ENCODE results near the gene DESI1. TPM values are rescaled to one million over a fixed set of nuclear protein-coding genes. Genes with fewer than 3 reads are reported as not detected.

The DESI1 gene
- total RNA-seq, 1 experiment from 2014 or later: 30.2 TPM

DNA sequence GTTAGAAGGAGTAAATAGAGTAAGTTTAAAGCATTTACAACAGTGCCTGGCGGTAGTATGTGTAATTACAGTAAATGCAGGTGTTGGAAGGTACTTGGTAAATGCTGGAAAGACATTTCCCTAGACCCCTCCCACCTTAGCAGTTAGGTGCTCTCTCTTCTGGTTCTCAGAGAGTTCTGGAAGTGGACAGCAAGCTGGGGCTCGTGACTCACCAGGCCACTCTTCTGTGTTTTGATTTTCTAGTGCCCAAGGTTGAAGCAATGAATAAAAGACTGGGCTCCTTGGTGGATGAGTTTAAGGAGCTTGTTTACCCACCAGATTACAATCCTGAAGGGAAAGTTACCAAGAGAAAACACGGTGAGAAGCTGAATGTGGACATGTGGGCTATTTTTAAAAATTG lies 40.2 kb upstream of the DESI1 start:
- Mint-ChIP-seq H3K27ac (no peak overlapping the region), H3K9me3 (no peaks in the 10 kb centered on the region), H3K27me3 (ENCODE audit: low read depth) (no peaks in the 10 kb centered on the region), H3K36me3 (ENCODE audit: insufficient read depth in 1 of 3, low read depth in 3 of 3) (peaks cover 41 to 87% (median 72%) of the 10 kb centered on the region in 3 experiments), H3K4me3 (no peak overlapping the region), H3K4me1 (no peaks in the 10 kb centered on the region)
- peaks cover 3% of the 10 kb centered on the region for H4K20me1 ChIP-seq (ENCODE audit: control insufficient read depth, insufficient read depth, insufficient read length)
- no peak overlapping the region for H2AK5ac ChIP-seq (ENCODE audit: insufficient read length, low read length)
- no peak overlapping the region for H3K4ac ChIP-seq (ENCODE audit: low read depth, low read length)
- no peak overlapping the region for H3K18ac ChIP-seq (ENCODE audit: insufficient read length, low read depth, low read length)
- no peak overlapping the region for H2AFZ ChIP-seq (ENCODE audit: low read length)
- H3K23me2 ChIP-seq (ENCODE audit: insufficient read length, low read depth, low read length, poor library complexity, severe bottlenecking): no peaks in the 10 kb centered on the region
- H3K79me2 ChIP-seq (ENCODE audit: insufficient read depth, low read length): no peaks in the 10 kb centered on the region
- no peaks in the 10 kb centered on the region for H3K27me3 ChIP-seq (ENCODE audit: insufficient read depth, low read length)
- no peak overlapping the region for H2BK20ac ChIP-seq (ENCODE audit: low read depth, low read length, poor library complexity, severe bottlenecking)
- H3K79me1 ChIP-seq (ENCODE audit: insufficient read depth, low read depth, low read length, poor library complexity, severe bottlenecking): no peaks in the 10 kb centered on the region
- H2BK15ac ChIP-seq (ENCODE audit: low read depth, low read length): no peak overlapping the region
- no peak overlapping the region for H4K8ac ChIP-seq (replicated peaks; ENCODE audit: insufficient read length, low read depth, low read length)
- no peak overlapping the region for H3T11ph ChIP-seq (ENCODE audit: low read length)
- TF ChIP-seq, protein P1, sequence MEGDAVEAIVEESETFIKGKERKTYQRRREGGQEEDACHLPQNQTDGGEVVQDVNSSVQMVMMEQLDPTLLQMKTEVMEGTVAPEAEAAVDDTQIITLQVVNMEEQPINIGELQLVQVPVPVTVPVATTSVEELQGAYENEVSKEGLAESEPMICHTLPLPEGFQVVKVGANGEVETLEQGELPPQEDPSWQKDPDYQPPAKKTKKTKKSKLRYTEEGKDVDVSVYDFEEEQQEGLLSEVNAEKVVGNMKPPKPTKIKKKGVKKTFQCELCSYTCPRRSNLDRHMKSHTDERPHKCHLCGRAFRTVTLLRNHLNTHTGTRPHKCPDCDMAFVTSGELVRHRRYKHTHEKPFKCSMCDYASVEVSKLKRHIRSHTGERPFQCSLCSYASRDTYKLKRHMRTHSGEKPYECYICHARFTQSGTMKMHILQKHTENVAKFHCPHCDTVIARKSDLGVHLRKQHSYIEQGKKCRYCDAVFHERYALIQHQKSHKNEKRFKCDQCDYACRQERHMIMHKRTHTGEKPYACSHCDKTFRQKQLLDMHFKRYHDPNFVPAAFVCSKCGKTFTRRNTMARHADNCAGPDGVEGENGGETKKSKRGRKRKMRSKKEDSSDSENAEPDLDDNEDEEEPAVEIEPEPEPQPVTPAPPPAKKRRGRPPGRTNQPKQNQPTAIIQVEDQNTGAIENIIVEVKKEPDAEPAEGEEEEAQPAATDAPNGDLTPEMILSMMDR (conservative IDR thresholded peaks at IDR 0.05): no peak
- H3K9ac ChIP-seq (ENCODE audit: extremely low read depth, insufficient read length, low read length): no peak overlapping the region
- no peak overlapping the region for H2BK120ac ChIP-seq (ENCODE audit: low read depth, low read length, poor library complexity, severe bottlenecking)
- H3K9me3 ChIP-seq (ENCODE audit: control insufficient read depth, low read depth, low read length): no peaks in the 10 kb centered on the region
- no peak overlapping the region for H3K56ac ChIP-seq (ENCODE audit: insufficient read length, low read depth, low read length)
- no CpG with 5 or more reads among the region's 3 CpGs for WGBS (ENCODE audit: extremely low coverage, insufficient read length, low lambda C conversion rate)
- H3K4me2 ChIP-seq (ENCODE audit: insufficient read depth, insufficient read length, low read length): no peak overlapping the region
- DNase-seq: no peak
- H4K5ac ChIP-seq (ENCODE audit: insufficient read length, low read depth, low read length): no peak overlapping the region
- no peak overlapping the region for H4K91ac ChIP-seq (ENCODE audit: insufficient read length, low read depth, low read length)
- H2BK12ac ChIP-seq (ENCODE audit: insufficient read length, low read depth, low read length): no peak overlapping the region
- no peaks in the 10 kb centered on the region for H3K4me1 ChIP-seq (ENCODE audit: insufficient read depth, low read length)
- H2BK5ac ChIP-seq (ENCODE audit: insufficient read length, low read length): no peak overlapping the region
- no peak overlapping the region for H3K23ac ChIP-seq (ENCODE audit: insufficient read length, low read depth, low read length)
- H3K27ac ChIP-seq (ENCODE audit: insufficient read length, low read depth, low read length): no peak overlapping the region
- no peak overlapping the region for H3K14ac ChIP-seq (ENCODE audit: insufficient read depth, low read length)

Data from H9 (cell line).